ENCODE measurements around the gene CAMTA1.
"Not testable (repeated sequence)": the region's sequence is repeated elsewhere in the genome, so short reads cannot be mapped to it uniquely, and the experiment has no call there.

CAMTA1 gene

GRCh38 chr1:7407544-7407895 lies 622.3 kb downstream of the CAMTA1 start:
- TF ChIP-seq SP1 (IDR thresholded peaks at IDR 0.05), result no peak
- no peak for TF ChIP-seq L3MBTL2 (conservative IDR thresholded peaks at IDR 0.05)
- no peak for TF ChIP-seq PKNOX1 (IDR thresholded peaks at IDR 0.05)
- no peak for TF ChIP-seq CTBP1 (IDR thresholded peaks at IDR 0.05; ENCODE audit: borderline replicate concordance)
- TF ChIP-seq ARNT (IDR thresholded peaks at IDR 0.05), result no peak
- no peak for TF ChIP-seq HDGF (IDR thresholded peaks at IDR 0.05; ENCODE audit: borderline replicate concordance)
- TF ChIP-seq BHLHE40 (IDR thresholded peaks at IDR 0.05; ENCODE audit: borderline replicate concordance), result no peak
- TF ChIP-seq ZNF384 (IDR thresholded peaks at IDR 0.05), result no peak
- TF ChIP-seq FOXA1 (IDR thresholded peaks at IDR 0.05), result no peak
- TF ChIP-seq TARDBP (IDR thresholded peaks at IDR 0.05), result no peak
- no peak for TF ChIP-seq ELF4 (IDR thresholded peaks at IDR 0.05)
- TF ChIP-seq SUZ12 (IDR thresholded peaks at IDR 0.05), result no peak
- TF ChIP-seq FOXK2 (IDR thresholded peaks at IDR 0.05), result no peak
- TF ChIP-seq LEF1 (IDR thresholded peaks at IDR 0.05; ENCODE audit: borderline replicate concordance), result no peak
- TF ChIP-seq FOXM1 (IDR thresholded peaks at IDR 0.05; ENCODE audit: borderline replicate concordance), result no peak
- no peak for TF ChIP-seq NFRKB (IDR thresholded peaks at IDR 0.05)
- POLR2A ChIA-PET, result no interaction called here

GRCh38 chr1:7407980-7408770 lies 622.9 kb downstream of the CAMTA1 start:
- CTCF ChIA-PET, result interaction anchor here (0.6 kb wide), 1 partner anchor 108 kb away, joined by 3 read pairs; no protein-coding TSS in a partner anchor
- POLR2A ChIA-PET, result no interaction called here

More at GRCh38 chr1:7407544-7407895, 622.3 kb downstream of the CAMTA1 start:
- DNase-seq (ENCODE audit: extremely low spot score), result no peak
- CTCF ChIA-PET, result no interaction called here

GRCh38 chr1:7408771-7409150 lies 623.5 kb downstream of the CAMTA1 start:
- CTCF ChIA-PET, result interaction anchor here (0.6 kb wide), 1 partner anchor 108 kb away, joined by 3 read pairs; no protein-coding TSS in a partner anchor
- POLR2A ChIA-PET, result no interaction called here
- TF ChIP-seq NFRKB (IDR thresholded peaks at IDR 0.05) (no peak), BHLHE40 (IDR thresholded peaks at IDR 0.05; ENCODE audit: borderline replicate concordance) (no peak), LEF1 (IDR thresholded peaks at IDR 0.05; ENCODE audit: borderline replicate concordance) (no peak), FOXK2 (IDR thresholded peaks at IDR 0.05) (no peak)
- no peak for DNase-seq (ENCODE audit: extremely low spot score)

More at GRCh38 chr1:7407980-7408770, 622.9 kb downstream of the CAMTA1 start:
- no peak for DNase-seq (ENCODE audit: extremely low spot score)
- TF ChIP-seq LEF1 (IDR thresholded peaks at IDR 0.05; ENCODE audit: borderline replicate concordance) (no peak), ZNF384 (IDR thresholded peaks at IDR 0.05) (no peak), L3MBTL2 (conservative IDR thresholded peaks at IDR 0.05) (no peak), NFRKB (IDR thresholded peaks at IDR 0.05) (no peak), SP1 (IDR thresholded peaks at IDR 0.05) (no peak), SUZ12 (IDR thresholded peaks at IDR 0.05) (no peak), FOXA1 (IDR thresholded peaks at IDR 0.05) (no peak), HDGF (IDR thresholded peaks at IDR 0.05; ENCODE audit: borderline replicate concordance) (no peak), FOXM1 (IDR thresholded peaks at IDR 0.05; ENCODE audit: borderline replicate concordance) (no peak), CTBP1 (IDR thresholded peaks at IDR 0.05; ENCODE audit: borderline replicate concordance) (no peak), PKNOX1 (IDR thresholded peaks at IDR 0.05) (no peak), FOXK2 (IDR thresholded peaks at IDR 0.05) (no peak), TARDBP (IDR thresholded peaks at IDR 0.05) (no peak), ARNT (IDR thresholded peaks at IDR 0.05) (no peak), BHLHE40 (IDR thresholded peaks at IDR 0.05; ENCODE audit: borderline replicate concordance) (no peak), ELF4 (IDR thresholded peaks at IDR 0.05) (no peak)

- ChIA-PET POLR2A (no interaction called here), CTCF (interaction anchor here (0.6 kb wide), 1 partner anchor 1260 kb away, joined by 3 read pairs; no protein-coding TSS in a partner anchor)
- DNase-seq (ENCODE audit: extremely low spot score), result no peak
- TF ChIP-seq FOXM1 (IDR thresholded peaks at IDR 0.05; ENCODE audit: borderline replicate concordance) (no peak), ELF4 (IDR thresholded peaks at IDR 0.05) (no peak), PKNOX1 (IDR thresholded peaks at IDR 0.05) (no peak), SUZ12 (IDR thresholded peaks at IDR 0.05) (no peak), LEF1 (IDR thresholded peaks at IDR 0.05; ENCODE audit: borderline replicate concordance) (no peak), FOXA1 (IDR thresholded peaks at IDR 0.05) (no peak), FOXK2 (IDR thresholded peaks at IDR 0.05) (no peak), ARNT (IDR thresholded peaks at IDR 0.05) (no peak), ZNF384 (IDR thresholded peaks at IDR 0.05) (no peak), HDGF (IDR thresholded peaks at IDR 0.05; ENCODE audit: borderline replicate concordance) (no peak), CTBP1 (IDR thresholded peaks at IDR 0.05; ENCODE audit: borderline replicate concordance) (no peak), SP1 (IDR thresholded peaks at IDR 0.05) (no peak), NFRKB (IDR thresholded peaks at IDR 0.05) (no peak)
Observed at GRCh38 chr1:7409278-7409677, 624.0 kb downstream of the CAMTA1 start.

GRCh38 chr1:7410156-7410555 lies 624.9 kb downstream of the CAMTA1 start:
- CTCF ChIA-PET, result no interaction called here
- POLR2A ChIA-PET, result no interaction called here
- TF ChIP-seq FOXA1 (IDR thresholded peaks at IDR 0.05) (no peak), BHLHE40 (IDR thresholded peaks at IDR 0.05; ENCODE audit: borderline replicate concordance) (no peak), HDGF (IDR thresholded peaks at IDR 0.05; ENCODE audit: borderline replicate concordance) (no peak)
- no peak for DNase-seq (ENCODE audit: extremely low spot score)

- DNase-seq (ENCODE audit: extremely low spot score); POLR2A ChIA-PET; CTCF ChIA-PET: not testable (repeated sequence)
Observed at GRCh38 chr1:7417618-7418017, 632.4 kb downstream of the CAMTA1 start.
